Fibroblast of lung (primary cell): ENCODE results near the gene WNT2B. TPM values are rescaled to one million over a fixed set of nuclear protein-coding genes. Genes with fewer than 3 reads are reported as not detected.

Source experiments
- DNase-seq, 2 donors: peaks; one replicate each; pipeline versions ENCODE4 v3.0.0 to v3.0.0-alpha.2; 2010; ENCODE audit warnings: low read depth in 2 of 2
- H2AFZ ChIP-seq: 2 replicates; pipeline ENCODE4 v1.5.1; 2012; ENCODE audit warnings: low read length, control low read depth, inconsistent platforms
- H3K27ac ChIP-seq: 2 replicates; pipeline ENCODE4 v1.5.1; 2011; ENCODE audit warnings: low read length, control low read depth; ENCODE audit not compliant: insufficient read depth
- H3K27me3 ChIP-seq: 2 replicates; pipeline ENCODE4 v1.5.1; 2011; ENCODE audit warnings: mild to moderate bottlenecking, low read length; ENCODE audit not compliant: control insufficient read depth, insufficient read depth
- H3K36me3 ChIP-seq: 2 replicates; pipeline ENCODE4 v1.5.1; 2011; ENCODE audit warnings: low read length; ENCODE audit not compliant: control insufficient read depth, insufficient read depth
- H3K4me1 ChIP-seq: 2 replicates; pipeline ENCODE4 v1.5.1; 2011; ENCODE audit warnings: low read length; ENCODE audit not compliant: control insufficient read depth, insufficient read depth; ENCODE audit errors: extremely low read depth
- H3K4me2 ChIP-seq: 2 replicates; pipeline ENCODE4 v1.5.1; 2011; ENCODE audit warnings: low read length, control low read depth; ENCODE audit not compliant: insufficient read depth; ENCODE audit errors: extremely low read depth
- H3K4me3 ChIP-seq, 4 experiments: fragments of 200-600 bp in 1 of 4; sonication (generic) in 1 of 4; replicated peaks in 1 of 4; 2 replicates each; pipeline ENCODE4 v1.5.1; 2011 to 2016; ENCODE audit warnings: low read length in 4 of 4, low read depth in 3 of 4, mild to moderate bottlenecking in 3 of 4, control low read depth in 2 of 4, inconsistent platforms in 1 of 4, mixed read lengths in 1 of 4; ENCODE audit not compliant: insufficient read depth in 1 of 4; ENCODE audit errors: control extremely low read depth in 1 of 4
- H3K79me2 ChIP-seq: 2 replicates; pipeline ENCODE4 v1.5.1; 2012; ENCODE audit warnings: mild to moderate bottlenecking, low read length, inconsistent platforms; ENCODE audit not compliant: control insufficient read depth, insufficient read depth
- H3K9ac ChIP-seq: 2 replicates; pipeline ENCODE4 v1.5.1; 2011; ENCODE audit warnings: mild to moderate bottlenecking, low read length, control low read depth; ENCODE audit not compliant: insufficient read depth
- H3K9me3 ChIP-seq: 2 replicates; pipeline ENCODE4 v1.5.1; 2012; ENCODE audit warnings: low read depth, low read length; ENCODE audit not compliant: control insufficient read depth, insufficient read depth
- H4K20me1 ChIP-seq: 2 replicates; pipeline ENCODE4 v1.5.1; 2011; ENCODE audit warnings: low read length; ENCODE audit not compliant: control insufficient read depth, insufficient read depth; ENCODE audit errors: extremely low read depth
- CTCF ChIP-seq, 2 donors: IDR thresholded peaks in 1 of 2; conservative IDR thresholded peaks in 1 of 2; 1 replicate in 1 of 2; 2 replicates in 1 of 2; pipeline ENCODE4 v1.5.1; 2011 to 2012; ENCODE audit warnings: low read length in 2 of 2, control low read depth in 1 of 2, inconsistent platforms in 1 of 2, low read depth in 1 of 2, mild to moderate bottlenecking in 1 of 2
- EZH2 ChIP-seq: IDR thresholded peaks from 2 replicates; pipeline ENCODE4 v1.5.1; 2012; ENCODE audit warnings: low read length, control low read depth, mild to moderate bottlenecking; ENCODE audit errors: missing control alignments
- polyA plus RNA-seq, 2 donors: library from polyadenylated mRNA; depleted of rRNA in 1 of 2; stranded (reverse) in 1 of 2; unstranded in 1 of 2; fragments of >200 nt; gene quantifications; 2 replicates each; pipeline ENCODE4 v1.2.1, GENCODE V29; 2011 to 2012; ENCODE audit warnings: missing spikeins in 1 of 2
- total RNA-seq: library from RNA; depleted of rRNA; stranded (reverse); fragments of >200 nt; gene quantifications from 2 replicates; pipeline ENCODE4 v1.2.1, GENCODE V29; 2014

The WNT2B gene
- total and polyA plus RNA-seq, 2 donors (not counting 1 experiment from before 2014, with no cell fraction given) = 2.0 to 3.5 TPM

- Histone ChIP-seq H2AFZ (no peak overlapping the region), H3K79me2 (no peaks in the 10 kb centered on the region), H3K4me2 (no peak overlapping the region), H3K4me1 (no peaks in the 10 kb centered on the region), H4K20me1 (no peaks in the 10 kb centered on the region), H3K4me3 (no peak overlapping the region), H3K9ac (no peak overlapping the region), H3K27me3 (no peaks in the 10 kb centered on the region), H3K27ac (no peak overlapping the region), H3K9me3 (no peaks in the 10 kb centered on the region), H3K36me3 (peaks cover 2% of the 10 kb centered on the region)
- DNase-seq = no peak
- no peak for TF ChIP-seq CTCF (conservative IDR thresholded peaks at IDR 0.05 in 1 of 2, IDR thresholded peaks at IDR 0.05 in 1 of 2; ENCODE audit: low read depth in 1 of 2, low read length in 2 of 2)
- no peak for TF ChIP-seq EZH2
These were observed 57.0 kb downstream of the WNT2B start for GRCh38 chr1:112565800-112566199.

- no peak overlapping the region for H3K4me3 ChIP-seq
- no peak overlapping the region for H3K4me2 ChIP-seq
- H3K79me2 ChIP-seq = no peaks in the 10 kb centered on the region
- H3K27ac ChIP-seq = no peak overlapping the region
- no peak for TF ChIP-seq CTCF (conservative IDR thresholded peaks at IDR 0.05 in 1 of 2, IDR thresholded peaks at IDR 0.05 in 1 of 2; ENCODE audit: low read depth in 1 of 2, low read length in 2 of 2)
- TF ChIP-seq EZH2 = no peak
- DNase-seq = peak; percentile 95 to 97
- H3K9ac ChIP-seq = no peak overlapping the region
- no peaks in the 10 kb centered on the region for H4K20me1 ChIP-seq
- H3K9me3 ChIP-seq = no peaks in the 10 kb centered on the region
- peaks cover 1% of the 10 kb centered on the region for H3K36me3 ChIP-seq
- H2AFZ ChIP-seq = no peak overlapping the region
- H3K4me1 ChIP-seq = no peaks in the 10 kb centered on the region
- H3K27me3 ChIP-seq = no peaks in the 10 kb centered on the region
These were observed 66.5 kb downstream of the WNT2B start for GRCh38 chr1:112575154-112575804.

DNA sequence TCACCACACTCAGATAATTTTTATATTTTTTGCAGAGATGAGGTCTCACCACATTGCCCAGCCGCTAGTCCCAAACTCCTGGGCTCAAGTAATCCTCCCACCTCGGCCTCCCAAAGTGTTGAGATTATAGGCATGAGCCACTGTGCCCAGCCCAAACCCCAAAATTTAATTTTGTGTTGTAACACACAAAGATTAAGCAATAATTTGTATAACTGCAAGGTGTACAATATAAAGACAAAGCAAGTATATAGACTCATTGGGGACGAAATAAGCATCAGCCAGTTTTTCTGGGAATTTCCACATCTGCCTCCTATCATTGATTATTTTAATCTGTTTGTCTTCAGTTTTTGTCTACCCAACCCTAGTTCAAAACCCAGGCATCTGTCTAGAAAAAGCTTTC lies 67.5 kb downstream of the WNT2B start:
- no peaks in the 10 kb centered on the region for H3K27me3 ChIP-seq
- no peak overlapping the region for H3K4me3 ChIP-seq
- H3K36me3 ChIP-seq = peaks cover 1% of the 10 kb centered on the region
- DNase-seq = no peak
- no peak overlapping the region for H3K9ac ChIP-seq
- no peaks in the 10 kb centered on the region for H3K79me2 ChIP-seq
- H3K9me3 ChIP-seq = no peaks in the 10 kb centered on the region
- no peaks in the 10 kb centered on the region for H3K4me1 ChIP-seq
- H3K4me2 ChIP-seq = no peak overlapping the region
- H2AFZ ChIP-seq = no peak overlapping the region
- TF ChIP-seq CTCF (conservative IDR thresholded peaks at IDR 0.05 in 1 of 2, IDR thresholded peaks at IDR 0.05 in 1 of 2; ENCODE audit: low read depth in 1 of 2, low read length in 2 of 2) = no peak
- TF ChIP-seq EZH2 = no peak
- no peak overlapping the region for H3K27ac ChIP-seq
- H4K20me1 ChIP-seq = no peaks in the 10 kb centered on the region

Other genes with a start within 250 kb of the WNT2B start
- 11.0 and 18.5 TPM in 2 replicates for gene CTTNBP2NL, start 112.8 kb upstream of the WNT2B start, total RNA-seq
- gene CTTNBP2NL, start 112.8 kb upstream of the WNT2B start, polyA plus RNA-seq = 23.4 and 26.8 TPM in 2 replicates
- gene ST7L, start 110.2 kb downstream of the WNT2B start, total RNA-seq = 16.9 and 18.0 TPM in 2 replicates
- 14.0 and 14.6 TPM in 2 replicates for gene ST7L, start 110.2 kb downstream of the WNT2B start, polyA plus RNA-seq
- gene CAPZA1, start 110.9 kb downstream of the WNT2B start, total RNA-seq = 155 and 201 TPM in 2 replicates
- 262 and 341 TPM in 2 replicates for gene CAPZA1, start 110.9 kb downstream of the WNT2B start, polyA plus RNA-seq
- gene MOV10, start 165.7 kb downstream of the WNT2B start, total RNA-seq = 40.3 and 42.9 TPM in 2 replicates
- gene MOV10, start 165.7 kb downstream of the WNT2B start, polyA plus RNA-seq = 39.6 and 51.8 TPM in 2 replicates
- gene RHOC, start 198.2 kb downstream of the WNT2B start, total RNA-seq = 386 and 484 TPM in 2 replicates
- 857 and 1,115 TPM in 2 replicates for gene RHOC, start 198.2 kb downstream of the WNT2B start, polyA plus RNA-seq
- 0.83 and 1.0 TPM in 2 replicates for gene PPM1J, start 206.4 kb downstream of the WNT2B start, total RNA-seq
- gene PPM1J, start 206.4 kb downstream of the WNT2B start, polyA plus RNA-seq = 0.62 and 0.79 TPM in 2 replicates